ENCODE data around the gene KIF26B.

- TF ChIP-seq CTCF (optimal IDR thresholded peaks at IDR 0.05 in 1 of 3, IDR thresholded peaks at IDR 0.05 in 1 of 3, conservative IDR thresholded peaks at IDR 0.05 in 1 of 3; ENCODE audit: extremely low read depth in 1 of 3, insufficient read depth in 2 of 3, low read length in 3 of 3) (no peak), EZH2 (IDR thresholded peaks at IDR 0.05; ENCODE audit: low read length) (no peak)
Observed at GRCh38 chr1:245483247-245483646, 328.5 kb downstream of the KIF26B start.
